ENCODE measurements around the gene EXOC1.

GRCh38 chr4:55951191-55951922 lies 97.9 kb downstream of the EXOC1 start:
- TF ChIP-seq CTCF (conservative IDR thresholded peaks at IDR 0.05; ENCODE audit: low read depth, low read length) (no peak), RAD21 (IDR thresholded peaks at IDR 0.05; ENCODE audit: low read length) (no peak), CEBPB (IDR thresholded peaks at IDR 0.05; ENCODE audit: low read depth, low read length) (no peak), RFX5 (IDR thresholded peaks at IDR 0.05; ENCODE audit: low read depth, low read length) (no peak), MAZ (IDR thresholded peaks at IDR 0.05; ENCODE audit: borderline replicate concordance, low read depth, low read length) (no peak), RCOR1 (IDR thresholded peaks at IDR 0.05; ENCODE audit: insufficient replicate concordance, low read length) (no peak), POLR2A (IDR thresholded peaks at IDR 0.05; ENCODE audit: low read depth, low read length) (no peak), BHLHE40 (IDR thresholded peaks at IDR 0.05; ENCODE audit: low read depth, low read length) (no peak)
